Measurements from ENCODE around the gene PRELID1. TPM values are rescaled to one million over a fixed set of nuclear protein-coding genes. Genes with fewer than 3 reads are reported as not detected.

The PRELID1 gene
- total and polyA plus RNA-seq, 8 donors: 72.3 to 154 (median 86.4) TPM

DNA sequence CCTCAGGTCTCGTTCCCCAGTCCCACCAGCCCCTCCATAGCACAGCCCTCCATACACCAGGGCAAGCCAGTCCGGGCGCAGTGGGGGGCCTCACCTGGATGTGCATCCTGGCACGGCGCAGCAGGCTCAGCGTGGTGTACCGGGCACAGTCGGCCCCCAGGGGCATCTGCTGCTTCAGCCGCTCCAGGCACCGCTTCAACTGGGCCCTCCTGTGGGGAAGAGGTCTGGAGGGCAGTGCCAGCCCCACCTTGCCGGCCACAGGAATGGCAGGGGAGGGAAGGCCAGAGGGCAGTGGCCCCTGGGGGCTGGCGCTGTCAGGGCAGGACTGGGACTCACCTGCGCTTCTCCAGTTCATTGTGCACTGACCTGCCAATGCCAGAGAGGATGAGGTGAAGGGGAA is 6.7 kb downstream of the PRELID1 start:
- Histone ChIP-seq H3K27ac (peak overlapping the region in 1 of 2 donors; percentile 89), H3K36me3 (peaks cover 0 to 27% of the 10 kb centered on the region in 2 donors), H3K4me1 (peaks cover 17 to 79% of the 10 kb centered on the region in 2 donors), H3K4me3 (peak overlapping the region in 1 of 2 donors; percentile 55), H3K27me3 (no peaks in the 10 kb centered on the region), H3K9me3 (no peaks in the 10 kb centered on the region)
- no peak for ATAC-seq
- intact Hi-C loops (cut with DNase I): no loop called here
- no peak for DNase-seq
- TF ChIP-seq CTCF (IDR thresholded peaks at IDR 0.05): no peak

- Histone ChIP-seq H3K4me3 (peak overlapping the region; percentile 44 to 55), H3K27me3 (no peaks in the 10 kb centered on the region), H3K4me1 (peaks cover 17 to 74% of the 10 kb centered on the region in 2 donors), H3K9me3 (no peaks in the 10 kb centered on the region), H3K36me3 (peaks cover 0 to 22% of the 10 kb centered on the region in 2 donors), H3K27ac (peak overlapping the region in 1 of 2 donors; percentile 89)
- intact Hi-C loops (cut with DNase I): no loop called here
- DNase-seq (no peak), ATAC-seq (peak; percentile 1)
- no peak for TF ChIP-seq CTCF (IDR thresholded peaks at IDR 0.05)
These were observed 7.3 kb downstream of the PRELID1 start for GRCh38 chr5:177310757-177311391.

DNA sequence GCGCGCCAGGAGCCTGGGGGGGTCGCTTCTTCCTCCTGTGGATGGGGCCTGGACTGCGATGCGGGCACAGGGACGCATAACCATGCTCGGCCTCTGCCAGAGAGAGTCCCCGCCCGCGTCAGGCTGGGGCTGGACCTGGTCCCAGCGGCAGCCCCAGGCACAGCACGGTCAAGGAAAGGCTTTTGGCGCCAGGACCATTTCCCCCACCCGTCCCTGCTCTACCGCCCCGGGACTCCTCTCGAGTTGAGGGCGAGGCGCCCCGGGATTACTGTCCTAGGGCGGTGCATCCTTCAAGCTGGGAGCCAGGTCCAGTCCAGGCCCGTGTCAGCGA is 7.8 kb downstream of the PRELID1 start:
- no peak for DNase-seq
- no peaks in the 10 kb centered on the region for H3K27me3 ChIP-seq
- no peaks in the 10 kb centered on the region for H3K9me3 ChIP-seq
- peak; percentile 10 for ATAC-seq
- H3K4me1 ChIP-seq: peaks cover 17 to 69% of the 10 kb centered on the region in 2 donors
- H3K36me3 ChIP-seq: peaks cover 0 to 17% of the 10 kb centered on the region in 2 donors
- peak overlapping the region; percentile 44 to 55 for H3K4me3 ChIP-seq
- intact Hi-C loops (cut with DNase I): no loop called here
- H3K27ac ChIP-seq: peak overlapping the region in 1 of 2 donors; percentile 89
- TF ChIP-seq CTCF (IDR thresholded peaks at IDR 0.05): no peak

- H3K9me3 ChIP-seq: no peaks in the 10 kb centered on the region
- no peaks in the 10 kb centered on the region for H3K27me3 ChIP-seq
- intact Hi-C loops (cut with DNase I): no loop called here
- H3K4me1 ChIP-seq: peaks cover 17 to 63% of the 10 kb centered on the region in 2 donors
- ATAC-seq: peak; percentile 93
- peak within 1 kb of the TSS in 1 of 2 donors; percentile 89 for H3K27ac ChIP-seq
- peaks cover 0 to 12% of the 10 kb centered on the region in 2 donors for H3K36me3 ChIP-seq
- peak; percentile 87 to 95 (median 95) for DNase-seq
- no peak for TF ChIP-seq CTCF (IDR thresholded peaks at IDR 0.05)
- peak within 1 kb of the TSS; percentile 44 to 55 for H3K4me3 ChIP-seq
These were observed 8.4 kb downstream of the PRELID1 start, which contains the start of gene MXD3 for GRCh38 chr5:177311723-177312648. MXD3 (minus strand) TSS chr5:177311898; CDS start chr5:177311830, 68 bp downstream.

- H3K36me3 ChIP-seq: peaks cover 0 to 10% of the 10 kb centered on the region in 2 donors
- H3K27me3 ChIP-seq: no peaks in the 10 kb centered on the region
- no peak overlapping the region for H3K27ac ChIP-seq
- TF ChIP-seq CTCF (IDR thresholded peaks at IDR 0.05): no peak
- intact Hi-C loops (cut with DNase I): no loop called here
- H3K4me1 ChIP-seq: peaks cover 11 to 55% of the 10 kb centered on the region in 2 donors
- H3K9me3 ChIP-seq: no peaks in the 10 kb centered on the region
- DNase-seq: no peak
- no peak for ATAC-seq
- H3K4me3 ChIP-seq: peak overlapping the region; percentile 44 to 55
These were observed 9.1 kb downstream of the PRELID1 start for GRCh38 chr5:177312649-177313181.
